Measurements from ENCODE around the gene ZFAND3.

The ZFAND3 gene

DNA sequence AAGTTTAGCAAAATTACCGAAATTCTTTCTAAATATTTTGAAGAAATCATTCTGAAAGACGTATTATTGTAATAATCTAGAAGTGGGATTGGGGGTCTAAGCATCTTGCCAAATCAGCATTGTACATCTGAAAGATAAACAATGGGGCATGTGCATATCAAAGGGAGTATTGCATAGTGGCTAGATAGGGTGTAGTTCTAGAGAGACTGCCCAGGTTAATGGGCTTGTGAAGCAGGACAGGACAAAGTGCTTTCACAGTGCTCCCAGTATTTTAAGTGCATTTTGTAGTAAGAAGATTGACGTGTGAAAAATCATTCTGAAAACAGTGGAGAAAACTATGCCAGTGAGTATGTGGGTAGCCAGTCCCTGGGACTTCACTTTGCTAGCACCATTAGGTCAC, 236.8 kb downstream of the ZFAND3 start:
- no peak for DNase-seq

GRCh38 chr6:38057994-38058393, 238.5 kb downstream of the ZFAND3 start:
- no peak for DNase-seq

DNA sequence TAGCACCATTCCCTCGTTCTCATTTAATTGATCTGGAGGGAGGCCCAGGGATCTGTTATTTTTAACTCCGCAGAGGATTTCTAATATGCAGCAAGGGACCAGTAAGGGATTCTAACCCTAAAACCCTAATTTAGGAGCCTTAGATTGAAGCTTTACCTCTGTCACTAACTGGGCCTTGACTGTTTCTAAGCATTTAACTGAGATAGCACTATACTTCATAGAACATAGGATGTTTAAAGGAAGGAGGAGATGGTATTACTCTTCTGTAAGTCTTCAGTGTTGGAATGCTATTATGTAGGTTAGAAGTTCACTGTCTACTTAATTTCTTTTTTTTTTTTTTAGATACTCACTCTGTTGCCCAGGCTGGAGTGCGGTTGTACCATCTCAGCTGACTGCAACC, 242.5 kb downstream of the ZFAND3 start:
- DNase-seq, result no peak

- no peak for DNase-seq
These were observed 244.4 kb downstream of the ZFAND3 start for GRCh38 chr6:38063973-38064372.

DNA sequence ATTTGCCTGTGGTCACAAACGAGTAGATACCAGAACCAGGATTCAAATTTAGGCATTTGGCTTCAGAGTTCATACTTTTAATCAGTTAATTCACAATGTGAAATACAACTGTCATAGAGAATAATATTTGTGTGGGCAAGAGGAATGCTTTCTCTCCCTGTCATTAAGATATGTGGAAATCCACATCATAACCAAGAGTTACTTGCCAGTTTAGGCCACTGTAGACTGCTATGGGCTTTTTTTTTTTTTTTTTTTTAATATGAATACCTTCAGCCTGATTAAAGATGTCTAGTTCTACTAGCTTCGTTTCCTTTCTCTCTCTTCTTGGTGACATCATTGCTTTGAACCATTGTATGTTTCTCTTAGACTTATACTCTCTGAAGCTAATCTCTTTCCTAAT, 244.9 kb downstream of the ZFAND3 start:
- DNase-seq, result no peak

DNA sequence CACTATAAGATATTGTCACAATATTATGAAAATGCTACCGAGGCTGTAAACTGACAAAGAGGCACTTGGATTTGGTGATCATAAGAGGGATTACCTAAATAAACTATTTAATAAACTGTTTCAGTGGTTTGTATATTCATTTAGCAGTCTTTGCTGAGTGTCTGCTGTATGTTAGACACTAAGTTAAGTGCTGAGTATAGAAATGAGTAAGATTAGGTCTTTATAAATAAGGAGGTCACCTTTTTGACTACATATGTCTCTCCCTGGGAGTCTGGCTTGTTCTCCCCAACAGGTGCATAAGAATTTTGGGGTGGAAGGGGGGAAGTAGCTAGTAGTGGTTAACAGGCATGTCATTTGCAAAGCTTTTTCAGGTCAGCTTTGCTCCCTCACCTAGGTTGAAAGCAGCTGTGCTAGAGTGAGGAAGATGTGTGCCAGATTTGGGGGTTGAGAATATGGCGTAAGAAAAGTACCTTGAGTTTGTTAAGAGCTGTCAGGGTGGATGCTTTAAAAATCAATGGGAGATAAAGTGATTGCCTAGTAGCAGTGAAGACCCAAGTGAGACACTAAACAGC, 246.3 kb downstream of the ZFAND3 start:
- DNase-seq, result no peak

- DNase-seq, result no peak
These were observed 247.9 kb downstream of the ZFAND3 start for GRCh38 chr6:38067263-38067980.

DNA sequence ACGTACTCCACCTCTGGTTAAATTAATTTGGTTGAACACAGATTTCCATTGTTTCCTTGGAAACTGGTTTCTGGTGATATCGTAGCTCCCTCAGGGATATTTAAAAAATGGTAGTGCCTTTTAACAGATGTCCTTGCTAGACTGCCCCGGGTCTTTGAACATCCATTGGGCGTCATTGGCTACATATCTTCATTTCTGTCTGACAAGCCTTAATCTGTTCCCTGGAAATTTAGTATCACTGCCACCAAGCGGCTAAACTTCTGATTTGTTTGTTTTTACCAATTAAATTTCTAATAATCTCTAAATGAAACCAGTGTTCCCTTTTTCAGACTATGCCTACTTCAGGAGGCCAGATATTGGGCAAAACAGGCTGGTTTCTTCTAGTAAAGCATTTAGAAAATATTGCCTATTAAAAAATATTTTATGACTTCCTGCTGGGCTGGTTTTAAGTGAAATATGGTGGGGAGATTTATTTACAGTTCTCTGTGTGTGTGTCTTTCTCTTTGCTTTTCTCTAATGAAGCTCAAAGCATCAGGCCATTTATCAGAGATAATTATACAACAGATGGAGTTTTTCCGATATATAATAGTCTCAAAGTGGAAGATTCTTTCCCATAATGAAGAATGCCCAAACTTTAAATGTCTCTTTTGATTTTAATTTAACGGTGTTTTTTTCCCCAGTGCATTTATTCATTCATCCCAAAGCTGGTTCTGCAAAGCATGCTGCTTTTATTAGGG, 249.5 kb downstream of the ZFAND3 start:
- DNase-seq, result no peak

DNA sequence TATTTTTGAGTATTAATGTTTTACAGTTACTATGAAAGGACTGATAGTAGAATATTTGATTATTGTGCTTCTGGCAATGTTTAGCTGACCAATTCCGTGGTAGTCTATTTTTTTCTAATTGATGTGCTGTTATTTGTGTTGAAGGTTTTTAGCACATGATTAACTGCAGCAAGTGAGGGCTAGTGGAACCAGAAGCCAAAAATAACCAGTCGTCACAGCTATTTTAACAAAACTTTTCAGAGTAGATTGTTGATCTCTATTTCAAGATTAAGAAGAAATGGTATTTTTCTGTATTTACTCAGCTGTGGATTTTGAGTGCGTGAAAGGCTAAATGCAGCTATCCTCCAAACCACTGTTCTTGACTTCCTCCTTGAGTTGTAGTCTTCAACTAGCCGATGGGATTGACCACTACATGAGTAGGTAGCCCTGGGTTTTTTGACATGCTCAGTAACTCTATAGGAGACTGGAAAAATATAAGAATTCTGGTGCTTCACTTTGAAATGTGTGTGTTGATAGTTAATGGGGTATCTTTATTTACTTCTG, 258.0 kb downstream of the ZFAND3 start:
- DNase-seq, result no peak

DNA sequence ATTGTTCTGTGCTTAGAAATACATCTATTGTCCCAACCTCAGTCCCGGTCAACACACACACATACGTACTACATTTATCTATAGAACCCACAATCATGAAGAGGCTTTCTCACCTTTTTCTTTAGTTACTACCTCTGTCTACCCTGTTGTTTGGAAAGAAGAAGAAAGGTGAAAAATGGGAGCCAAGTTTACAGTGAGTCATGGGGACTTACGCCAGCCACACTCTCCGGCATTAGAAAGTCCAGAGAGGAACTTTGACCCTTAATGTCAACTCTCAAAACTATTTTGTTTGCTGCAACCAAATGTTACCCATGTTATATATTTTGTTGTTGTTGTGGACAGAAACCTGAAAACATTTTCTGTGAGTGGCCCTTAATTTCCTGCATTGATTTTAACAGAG, 259.1 kb downstream of the ZFAND3 start:
- DNase-seq, result no peak

DNA sequence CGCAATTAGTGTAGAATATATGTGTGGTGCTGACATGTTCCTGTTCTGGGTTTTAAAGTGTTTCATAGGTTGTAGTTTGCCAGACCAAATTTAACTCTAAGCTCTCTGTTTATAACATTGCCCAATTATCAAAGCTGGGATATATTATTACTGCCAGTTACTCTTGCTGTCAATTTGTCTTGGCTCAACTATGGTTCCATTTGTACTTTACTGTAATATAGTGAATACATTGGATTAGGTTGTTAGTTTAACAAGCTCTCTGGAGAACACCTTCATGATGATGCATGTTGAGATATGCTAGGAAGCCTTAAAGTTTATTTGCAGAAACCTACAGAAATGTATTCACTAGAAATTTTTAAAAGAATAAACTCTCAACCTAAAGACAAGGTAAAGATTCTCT, 259.6 kb downstream of the ZFAND3 start:
- no peak for DNase-seq

GRCh38 chr6:38079537-38079936, 260.0 kb downstream of the ZFAND3 start:
- DNase-seq, result no peak

DNA sequence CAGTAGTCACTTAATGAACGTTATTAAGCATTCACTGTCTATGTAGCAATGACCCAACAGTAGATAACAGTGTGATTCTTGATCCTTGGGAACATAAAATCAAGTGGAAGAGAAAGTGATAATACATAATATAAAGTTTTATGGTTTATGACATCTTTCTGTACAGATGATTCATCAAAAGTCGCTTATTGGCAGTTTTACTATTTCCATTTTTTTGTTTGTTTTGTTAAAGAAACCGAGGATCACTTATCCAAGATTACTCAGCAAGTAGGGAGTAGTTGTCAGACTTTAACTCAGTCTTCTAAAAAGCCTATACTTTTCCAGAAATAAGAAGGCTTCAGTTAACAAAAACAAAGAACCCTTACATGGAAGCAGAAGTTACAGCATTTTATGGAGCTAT, 260.8 kb downstream of the ZFAND3 start:
- DNase-seq, result no peak

DNA sequence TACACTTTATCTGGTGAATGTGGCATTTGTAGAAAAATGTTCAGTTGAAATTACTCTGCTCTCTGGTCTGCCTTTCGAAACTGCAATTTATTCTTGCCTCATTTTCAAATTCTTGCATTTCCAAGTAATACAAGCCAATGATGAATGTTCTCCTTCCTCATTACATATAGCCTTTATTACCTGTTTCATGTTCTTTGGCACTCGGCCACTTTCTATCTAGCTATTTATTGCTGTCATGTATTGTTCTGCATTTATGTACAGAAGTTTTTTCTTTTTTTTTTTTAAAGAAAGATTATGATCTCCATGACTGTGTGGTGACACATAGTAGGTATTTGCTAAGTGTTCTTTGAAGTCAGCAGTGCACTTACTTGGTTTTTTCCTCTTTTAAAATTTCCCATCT, 261.4 kb downstream of the ZFAND3 start:
- DNase-seq, result no peak

DNA sequence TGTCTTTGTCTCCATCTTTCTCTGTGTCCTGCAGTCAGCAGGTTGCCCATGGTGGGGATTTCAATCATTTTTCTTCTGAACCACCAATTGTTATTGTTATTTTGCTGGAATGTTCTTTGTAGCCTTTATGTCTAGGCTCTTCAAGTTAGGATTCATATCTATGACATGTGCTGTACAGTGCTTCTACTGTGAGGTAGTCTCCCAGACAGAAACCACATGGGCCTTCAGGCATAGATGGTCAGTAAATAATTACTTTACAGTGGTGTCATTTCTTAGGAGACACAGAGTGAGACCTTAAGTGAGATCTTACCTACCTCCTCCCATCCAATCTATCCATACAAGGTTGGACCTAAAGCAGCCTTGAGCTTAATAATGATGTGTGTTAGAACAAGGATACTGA, 265.5 kb downstream of the ZFAND3 start:
- no peak for DNase-seq

DNA sequence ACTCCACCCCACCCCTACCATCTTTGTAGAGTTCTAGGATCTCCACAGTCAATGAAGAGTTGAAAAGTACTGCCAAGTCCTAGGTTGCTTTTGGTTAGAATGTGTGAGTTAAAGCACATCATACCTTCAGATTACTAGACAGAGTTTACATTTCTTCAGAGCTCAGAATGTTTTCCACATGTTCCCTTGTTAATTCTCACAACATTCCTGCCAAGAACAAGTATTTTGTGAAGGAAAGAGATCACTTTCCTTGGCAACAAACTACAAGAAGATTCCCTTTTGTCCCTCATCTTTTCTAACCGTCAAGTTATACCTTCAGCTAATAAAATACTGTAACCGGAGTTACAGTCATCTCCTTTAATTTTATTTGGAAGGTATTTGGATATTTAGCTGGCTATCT, 266.8 kb downstream of the ZFAND3 start:
- no peak for DNase-seq

DNA sequence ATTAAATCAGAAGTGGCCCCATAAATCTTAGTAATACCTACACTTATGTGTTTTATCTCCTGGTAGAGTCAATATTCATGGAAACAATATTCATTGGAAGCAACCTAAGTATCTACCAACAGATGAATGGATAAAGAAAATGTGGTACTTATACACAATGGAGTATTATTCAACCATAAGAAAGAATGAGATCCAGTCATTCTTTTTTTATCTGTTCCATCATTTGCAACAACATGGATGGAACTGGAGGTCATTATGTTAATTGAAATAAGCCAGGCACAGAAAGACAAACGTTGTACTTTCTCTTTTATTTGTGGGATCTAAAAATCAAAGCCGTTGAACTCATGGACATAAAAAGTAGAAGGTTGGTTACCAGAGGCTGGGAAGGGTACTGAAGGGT, 268.5 kb downstream of the ZFAND3 start:
- no peak for DNase-seq

DNA sequence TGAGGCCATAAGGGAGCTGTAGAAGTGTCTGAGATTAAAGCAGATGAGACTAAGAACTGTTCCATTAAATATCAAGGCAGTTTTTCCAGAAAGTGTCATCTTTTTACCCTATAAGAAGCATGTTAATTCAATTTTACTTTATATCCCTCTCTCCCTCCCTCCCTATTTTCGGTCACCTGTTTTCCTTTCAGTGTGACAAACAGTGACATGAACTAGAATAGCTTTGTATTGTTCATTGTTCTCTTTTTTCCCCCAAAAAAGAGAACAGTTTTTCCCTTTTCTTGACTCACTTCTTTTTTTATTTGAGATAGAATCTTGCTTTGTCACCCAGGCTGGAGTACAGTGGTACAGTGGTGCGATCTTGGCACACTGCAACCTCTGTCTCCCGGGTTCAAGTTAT, 269.3 kb downstream of the ZFAND3 start:
- DNase-seq, result no peak

DNA sequence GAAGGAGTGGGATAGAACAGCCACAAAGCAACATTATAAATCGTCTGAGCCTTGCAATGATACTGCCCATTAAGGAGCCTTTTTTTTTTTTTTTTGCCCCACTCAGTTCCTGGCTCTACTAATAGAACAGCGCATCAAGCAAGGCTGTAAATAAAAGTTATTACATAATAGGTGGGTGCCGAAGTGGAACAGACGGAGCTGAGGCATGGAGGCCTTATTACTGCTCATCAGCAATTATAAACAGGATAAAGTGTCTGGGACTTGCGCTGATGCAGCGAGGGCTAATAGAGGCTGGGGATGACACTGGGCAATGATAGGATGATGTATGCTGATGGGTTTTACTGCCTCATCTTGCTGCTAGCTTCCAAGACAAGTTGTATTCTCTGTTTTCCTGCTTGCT, 272.1 kb downstream of the ZFAND3 start:
- no peak for DNase-seq

DNA sequence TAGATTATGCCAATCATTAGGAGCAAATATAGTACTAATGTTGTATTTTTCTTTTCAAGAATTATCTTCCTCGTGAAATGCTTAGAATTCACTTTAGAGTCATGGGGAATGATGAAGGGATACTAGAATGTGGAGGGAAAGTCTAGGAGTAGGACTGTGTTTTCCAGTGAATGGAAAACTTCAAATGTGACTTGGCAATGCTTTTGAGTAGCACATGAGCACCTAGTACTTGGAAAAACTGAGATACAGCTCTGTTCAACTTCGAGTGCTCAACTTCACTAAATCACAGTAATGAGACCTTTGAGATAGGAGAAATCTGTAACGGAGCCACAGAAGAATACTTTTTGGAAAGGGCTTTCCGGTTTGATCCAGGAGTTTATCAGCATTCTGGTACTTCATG, 272.9 kb downstream of the ZFAND3 start:
- no peak for DNase-seq

DNA sequence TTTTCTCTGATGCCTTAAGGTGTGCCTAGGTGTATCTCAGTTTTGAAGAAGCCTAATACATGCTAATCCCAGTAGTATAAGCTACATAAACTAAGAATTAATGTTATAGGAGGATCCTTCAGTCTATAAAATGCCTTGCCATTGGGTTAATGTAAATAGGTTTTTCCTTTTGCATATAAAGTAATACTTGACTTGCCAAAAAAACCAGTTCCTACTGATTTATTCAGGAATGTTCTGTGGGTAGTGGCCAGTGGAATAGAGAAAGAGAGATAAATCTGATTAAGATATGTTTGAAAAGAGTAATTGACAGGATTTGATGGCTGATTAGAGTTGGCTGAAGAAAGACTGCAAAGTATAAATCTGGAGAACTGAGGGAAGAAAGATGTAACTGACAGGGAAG, 273.4 kb downstream of the ZFAND3 start:
- DNase-seq, result no peak

DNA sequence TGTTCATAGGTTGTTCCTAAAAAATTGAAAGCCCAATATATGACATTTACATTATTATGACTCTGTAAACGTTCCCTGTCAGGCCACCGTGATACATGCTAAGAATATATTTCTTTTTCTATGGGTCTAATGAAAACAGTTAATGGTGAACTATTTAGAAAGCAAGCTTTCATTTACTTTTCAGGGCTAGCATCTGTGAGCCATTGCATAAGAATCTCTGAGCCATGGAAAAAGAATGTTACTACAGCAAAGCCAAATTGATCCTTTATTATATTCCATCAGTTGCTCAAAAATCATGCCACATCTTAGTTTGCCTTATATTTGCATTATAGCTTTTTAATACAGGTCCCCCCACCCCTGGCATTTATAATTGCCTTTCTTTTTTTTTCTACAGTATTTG, 275.5 kb downstream of the ZFAND3 start:
- no peak for DNase-seq

- no peak for DNase-seq
These were observed 279.7 kb downstream of the ZFAND3 start for GRCh38 chr6:38099221-38099620.

GRCh38 chr6:38100380-38100779, 280.9 kb downstream of the ZFAND3 start:
- DNase-seq, result no peak

All from NCI-H1092 (cell line).